Stimulated activated memory B cell treated with anti-CD40 and anti-IgM and Interleukin-4, amounts not matched to agents 10 μg/mL and 1 μg/mL and 100 μg/mL, for 72 hours (primary cell): Measurements from ENCODE around the gene BST1.

ENCODE experiments used
- ATAC-seq: fragments of 150-1000 bp; cut with Tn5 transposase; 2 replicates; pipeline ENCODE4 v1.10.0; 2021
- H3K27ac Mint-ChIP-seq: one replicate; pipeline ENCODE4 v1.8.0; 2022; ENCODE audit warnings: mild to moderate bottlenecking, mixed read lengths
- H3K27me3 Mint-ChIP-seq: one replicate; pipeline ENCODE4 v1.8.0; 2022; ENCODE audit warnings: mixed read lengths
- H3K36me3 Mint-ChIP-seq: one replicate; pipeline ENCODE4 v1.8.0; 2022; ENCODE audit warnings: mixed read lengths
- H3K4me1 Mint-ChIP-seq: one replicate; pipeline ENCODE4 v1.8.0; 2022; ENCODE audit warnings: mixed read lengths
- H3K4me3 Mint-ChIP-seq: one replicate; pipeline ENCODE4 v1.8.0; 2022; ENCODE audit warnings: mild to moderate bottlenecking, moderate library complexity, mixed read lengths
- H3K9me3 Mint-ChIP-seq: one replicate; pipeline ENCODE4 v1.8.0; 2022; ENCODE audit warnings: mixed read lengths

BST1 gene, protein sequence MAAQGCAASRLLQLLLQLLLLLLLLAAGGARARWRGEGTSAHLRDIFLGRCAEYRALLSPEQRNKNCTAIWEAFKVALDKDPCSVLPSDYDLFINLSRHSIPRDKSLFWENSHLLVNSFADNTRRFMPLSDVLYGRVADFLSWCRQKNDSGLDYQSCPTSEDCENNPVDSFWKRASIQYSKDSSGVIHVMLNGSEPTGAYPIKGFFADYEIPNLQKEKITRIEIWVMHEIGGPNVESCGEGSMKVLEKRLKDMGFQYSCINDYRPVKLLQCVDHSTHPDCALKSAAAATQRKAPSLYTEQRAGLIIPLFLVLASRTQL

DNA sequence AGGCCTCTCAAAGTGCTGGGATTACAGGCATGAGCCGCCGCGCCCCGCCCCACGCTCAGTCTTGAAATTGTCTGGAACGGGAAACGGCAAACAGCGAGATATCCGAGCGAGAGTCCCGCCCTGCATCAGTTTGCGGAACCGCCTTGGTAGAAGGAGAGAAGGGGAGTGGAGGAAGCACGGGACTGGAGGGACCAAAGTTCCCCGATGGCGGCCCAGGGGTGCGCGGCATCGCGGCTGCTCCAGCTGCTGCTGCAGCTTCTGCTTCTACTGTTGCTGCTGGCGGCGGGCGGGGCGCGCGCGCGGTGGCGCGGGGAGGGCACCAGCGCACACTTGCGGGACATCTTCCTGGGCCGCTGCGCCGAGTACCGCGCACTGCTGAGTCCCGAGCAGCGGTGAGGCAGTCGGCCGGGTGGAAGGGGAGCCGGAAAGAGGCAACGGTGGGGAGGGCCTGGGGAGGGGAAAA lies at the start of gene BST1:
BST1 (plus strand) TSS at position 125 of the 463 bp plus-strand sequence; CDS start at position 205, 80 bp downstream.
- H3K27me3 Mint-ChIP-seq: peaks cover 46% of the 10 kb centered on the region
- peak within 1 kb of the TSS; percentile 75 for H3K4me3 Mint-ChIP-seq
- H3K36me3 Mint-ChIP-seq: no peaks in the 10 kb centered on the region
- H3K27ac Mint-ChIP-seq: no peak within 1 kb of the TSS
- H3K4me1 Mint-ChIP-seq: no peaks in the 10 kb centered on the region
- ATAC-seq: peak; percentile 82
- H3K9me3 Mint-ChIP-seq: no peaks in the 10 kb centered on the region

DNA sequence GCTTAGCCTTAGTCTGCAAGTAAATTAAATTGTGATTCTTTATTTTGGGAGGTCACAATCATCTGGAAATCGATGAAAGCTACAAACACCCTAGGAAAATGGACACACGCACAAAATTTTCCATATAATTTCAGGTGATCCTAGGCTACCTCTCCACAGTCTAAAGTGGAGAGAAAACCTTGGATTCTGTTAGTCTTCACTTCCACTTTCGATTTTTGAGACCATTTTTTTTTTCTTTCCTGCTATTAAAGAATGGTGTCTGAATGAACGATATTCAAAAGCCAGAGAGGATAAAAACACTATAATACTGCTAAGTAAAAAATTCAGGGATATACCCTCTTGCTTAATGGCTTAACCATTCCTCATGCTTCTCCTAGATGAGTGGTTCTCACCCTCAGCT lies 49.4 kb upstream of the BST1 start:
- no peaks in the 10 kb centered on the region for H3K36me3 Mint-ChIP-seq
- peak overlapping the region; percentile 99 for H3K4me3 Mint-ChIP-seq
- H3K27ac Mint-ChIP-seq: no peak overlapping the region
- no peak for ATAC-seq
- peaks cover 57% of the 10 kb centered on the region for H3K4me1 Mint-ChIP-seq
- no peaks in the 10 kb centered on the region for H3K27me3 Mint-ChIP-seq
- no peaks in the 10 kb centered on the region for H3K9me3 Mint-ChIP-seq

DNA sequence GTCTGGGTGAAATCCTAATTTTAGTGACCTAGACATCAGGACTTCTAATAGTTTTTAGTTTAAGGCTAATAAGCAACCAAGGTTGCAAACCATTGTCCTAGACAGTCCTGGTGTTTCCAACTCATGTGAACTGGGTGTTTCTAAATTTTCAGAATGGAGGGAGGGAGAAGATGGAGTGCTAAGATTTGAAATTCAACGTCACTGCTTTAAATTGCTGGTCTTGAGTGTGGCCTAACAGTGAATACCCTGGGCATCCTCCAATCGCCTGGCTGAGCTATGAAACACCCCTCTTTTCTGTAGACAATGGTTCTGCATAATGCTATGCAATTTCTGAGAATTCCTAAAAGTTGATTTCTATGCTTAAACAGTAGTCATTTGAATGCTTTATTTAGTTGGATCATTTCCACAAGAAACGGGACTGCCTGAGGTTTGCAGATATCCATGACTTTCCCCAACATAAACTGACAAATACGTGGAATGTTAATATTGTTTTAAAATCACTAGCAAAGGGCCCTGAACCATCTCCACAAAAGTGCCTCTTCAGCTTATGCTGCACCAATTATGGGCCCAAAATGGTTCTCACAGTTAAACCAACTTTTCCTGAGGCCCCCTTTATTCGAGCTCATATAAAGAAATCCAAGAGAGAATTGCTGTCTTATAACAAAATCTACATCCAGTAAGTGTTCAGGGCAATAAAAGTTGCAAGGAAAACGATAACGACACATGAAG lies 48.8 kb upstream of the BST1 start:
- Mint-ChIP-seq H3K4me3 (peak overlapping the region; percentile 99), H3K36me3 (no peaks in the 10 kb centered on the region), H3K27ac (peak overlapping the region; percentile 98), H3K4me1 (peaks cover 53% of the 10 kb centered on the region), H3K27me3 (no peaks in the 10 kb centered on the region), H3K9me3 (no peaks in the 10 kb centered on the region)
- ATAC-seq: no peak

DNA sequence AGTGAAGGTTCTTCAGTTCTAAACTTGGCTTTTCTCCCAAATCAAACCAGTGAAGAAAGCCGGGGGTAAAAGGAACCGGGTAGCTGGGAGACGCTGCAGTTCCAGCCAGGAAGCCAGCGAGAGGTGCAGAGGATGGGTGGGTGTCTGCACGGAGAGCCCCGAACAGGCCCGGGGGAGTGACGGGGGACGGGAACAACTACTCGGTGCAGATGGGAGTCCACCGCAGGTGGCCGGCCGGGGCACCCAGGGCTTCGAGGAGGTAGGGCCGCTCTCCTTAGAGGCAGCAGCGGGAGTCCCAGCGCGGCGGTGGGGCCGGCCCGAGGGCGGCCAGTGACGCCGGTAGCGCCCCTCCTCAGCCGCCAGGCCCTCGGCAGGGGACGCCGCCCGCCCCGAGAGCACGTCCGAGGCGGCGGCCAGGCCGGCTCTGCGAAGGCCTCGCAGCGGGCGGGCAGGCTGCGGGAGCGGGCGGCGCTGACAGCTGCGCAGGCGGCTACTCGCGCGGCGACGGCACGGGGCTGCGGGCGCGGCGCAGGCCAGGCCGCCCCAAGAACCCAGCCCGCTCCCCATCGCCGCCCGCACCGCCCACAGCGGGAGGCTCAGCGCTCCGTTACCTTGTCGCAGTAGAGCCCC lies 48.2 kb upstream of the BST1 start:
- Mint-ChIP-seq H3K4me1 (peaks cover 51% of the 10 kb centered on the region), H3K4me3 (peak overlapping the region; percentile 99), H3K27ac (peak overlapping the region; percentile 98), H3K36me3 (no peaks in the 10 kb centered on the region), H3K9me3 (no peaks in the 10 kb centered on the region), H3K27me3 (no peaks in the 10 kb centered on the region)
- ATAC-seq: peak; percentile 81

DNA sequence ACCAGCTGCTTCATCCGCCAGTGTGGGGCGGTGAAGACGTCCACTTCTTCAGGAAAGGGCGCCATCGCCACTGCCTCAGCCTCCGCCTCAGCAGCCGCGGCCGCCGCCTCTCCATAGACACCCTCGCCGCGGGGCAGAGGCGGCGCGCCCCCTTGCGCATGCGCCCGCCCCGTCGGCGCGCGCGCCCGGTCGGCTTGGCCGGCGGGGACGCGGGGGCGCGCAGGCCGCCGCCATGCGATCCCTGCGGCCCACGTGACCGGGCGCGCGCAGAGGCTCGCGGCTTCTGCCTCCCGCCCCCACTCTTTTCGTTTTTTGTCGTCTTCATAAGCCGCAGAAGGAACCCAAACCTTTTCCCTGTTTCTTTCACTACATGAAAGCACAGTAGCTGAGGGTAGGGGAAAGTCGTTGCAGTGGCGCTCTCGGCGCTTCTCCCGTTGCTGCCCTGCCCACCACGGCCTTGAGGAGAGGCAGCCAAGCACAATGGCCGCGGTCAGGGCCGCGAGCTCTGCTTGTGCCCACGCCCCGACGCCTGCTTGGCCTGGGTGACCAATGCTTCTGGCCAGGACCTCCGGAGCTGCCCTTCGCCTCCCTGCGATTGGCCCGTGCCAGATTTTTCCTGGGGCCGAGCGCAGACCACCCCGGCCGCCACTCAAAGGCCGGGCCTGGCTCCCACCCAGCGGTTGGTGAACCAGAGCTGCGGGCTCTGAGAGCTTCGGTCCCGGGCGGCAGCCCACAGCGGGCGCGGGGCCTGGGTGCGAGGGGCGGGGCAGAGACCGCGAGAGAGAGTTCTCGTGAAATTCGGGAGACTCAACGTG lies 47.4 kb upstream of the BST1 start, which contains the start of gene FBXL5:
FBXL5 (minus strand) TSS at position 135 of the 815 bp plus-strand sequence; CDS start at position 65, 70 bp downstream.
- ATAC-seq: peak; percentile 91

DNA sequence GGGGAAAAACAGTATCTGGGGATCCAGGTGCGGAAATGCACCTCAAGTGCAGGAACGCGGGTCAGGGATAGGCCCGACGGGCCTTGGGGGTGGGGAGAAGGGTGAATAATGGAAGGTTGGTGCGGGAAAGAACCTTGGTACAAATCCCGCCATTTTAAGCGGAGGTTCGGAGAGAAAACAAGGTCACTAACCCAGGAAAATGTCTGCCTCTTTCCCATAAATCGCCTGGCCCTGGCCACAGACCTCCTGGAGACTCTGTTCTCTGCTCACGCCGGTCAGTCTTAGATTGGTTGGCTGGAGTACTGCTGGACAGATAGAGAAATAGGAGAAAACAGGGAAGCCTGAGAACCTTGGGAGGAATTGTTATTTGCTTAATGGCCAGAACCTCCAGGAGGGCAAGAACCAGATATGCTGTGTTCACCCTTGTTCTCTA lies 46.8 kb upstream of the BST1 start:
- Mint-ChIP-seq H3K36me3 (no peaks in the 10 kb centered on the region), H3K9me3 (no peaks in the 10 kb centered on the region), H3K27ac (peak overlapping the region; percentile 98), H3K4me1 (peaks cover 37% of the 10 kb centered on the region), H3K4me3 (peak overlapping the region; percentile 97), H3K27me3 (no peaks in the 10 kb centered on the region)
- no peak for ATAC-seq

More for the DNA sequence above, 47.4 kb upstream of the BST1 start, which contains the start of gene FBXL5:
- peak within 1 kb of the TSS; percentile 98 for H3K27ac Mint-ChIP-seq
- peak within 1 kb of the TSS; percentile 99 for H3K4me3 Mint-ChIP-seq
- peaks cover 43% of the 10 kb centered on the region for H3K4me1 Mint-ChIP-seq
- no peaks in the 10 kb centered on the region for H3K27me3 Mint-ChIP-seq
- H3K9me3 Mint-ChIP-seq: no peaks in the 10 kb centered on the region
- no peaks in the 10 kb centered on the region for H3K36me3 Mint-ChIP-seq

DNA sequence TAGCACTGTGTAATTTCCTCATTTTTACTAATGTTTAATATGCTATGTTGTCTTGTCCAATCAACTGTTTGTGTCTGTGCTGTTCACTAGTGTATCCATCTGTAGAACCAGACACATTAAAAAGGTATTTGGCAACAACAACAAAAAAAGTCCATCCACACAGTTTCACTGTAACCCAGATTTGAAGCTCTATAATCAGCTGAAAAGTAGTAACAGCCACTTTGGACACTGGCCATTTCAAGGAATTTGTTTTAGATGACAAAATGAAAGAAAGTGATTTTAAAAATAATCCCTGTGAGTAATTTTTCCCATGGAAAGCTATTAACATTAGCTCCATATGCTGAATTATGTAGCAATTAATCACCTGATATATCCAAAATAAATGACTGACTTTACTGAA lies 45.5 kb upstream of the BST1 start:
- Mint-ChIP-seq H3K4me3 (no peak overlapping the region), H3K36me3 (no peaks in the 10 kb centered on the region), H3K4me1 (peaks cover 26% of the 10 kb centered on the region), H3K27ac (no peak overlapping the region), H3K27me3 (no peaks in the 10 kb centered on the region), H3K9me3 (no peaks in the 10 kb centered on the region)
- ATAC-seq: no peak

DNA sequence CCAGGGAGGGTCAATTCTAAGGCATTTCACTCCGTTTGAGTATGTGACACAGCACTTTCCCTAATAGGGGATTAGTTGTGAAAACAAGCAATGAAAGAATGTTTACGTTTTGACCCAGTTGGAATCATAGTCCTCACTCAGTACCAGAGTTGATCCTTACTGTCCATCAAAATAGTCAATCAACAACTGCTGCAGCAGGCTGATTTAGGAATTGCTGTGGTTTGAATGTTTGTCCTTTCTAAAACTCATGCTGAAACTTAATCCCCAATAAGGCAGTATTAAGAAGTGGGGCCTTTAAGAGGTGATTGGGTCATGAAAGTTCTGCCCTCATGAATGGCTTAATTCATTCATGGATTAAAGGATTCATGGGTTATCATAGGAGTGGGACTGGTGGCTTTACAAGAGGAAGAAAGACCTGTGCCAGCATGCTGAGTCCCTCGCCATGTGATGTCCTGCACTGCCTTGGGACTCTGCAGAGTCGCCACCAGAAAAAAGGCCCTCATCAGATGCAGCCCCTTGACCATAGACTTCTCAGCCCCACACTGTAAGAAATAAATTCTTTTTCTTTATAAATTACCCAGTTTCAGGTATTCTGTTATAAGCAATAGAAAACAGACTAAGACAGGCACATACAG lies 44.6 kb upstream of the BST1 start:
- no peak for ATAC-seq
- Mint-ChIP-seq H3K9me3 (no peaks in the 10 kb centered on the region), H3K27me3 (no peaks in the 10 kb centered on the region), H3K4me1 (peaks cover 22% of the 10 kb centered on the region), H3K4me3 (no peak overlapping the region), H3K27ac (no peak overlapping the region), H3K36me3 (no peaks in the 10 kb centered on the region)

DNA sequence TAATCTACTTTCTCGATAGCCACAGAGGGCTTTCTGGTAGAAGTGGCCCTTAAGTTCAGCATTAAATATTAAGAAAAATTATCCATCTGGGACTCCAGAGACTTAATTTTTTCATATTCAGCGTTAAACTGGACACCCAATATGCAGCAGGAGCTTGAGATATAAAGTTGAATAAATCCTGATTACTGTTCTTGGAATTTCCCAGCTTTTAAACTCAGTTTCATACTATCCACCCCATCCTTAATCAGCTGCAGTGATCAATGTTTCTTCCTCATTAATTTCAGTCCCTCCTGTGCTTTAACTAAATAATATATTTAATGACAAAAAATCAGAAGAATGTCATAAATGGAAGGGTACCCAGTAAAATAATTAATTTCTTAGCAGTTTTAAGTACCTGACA lies 44.1 kb upstream of the BST1 start:
- ATAC-seq: no peak
- Mint-ChIP-seq H3K36me3 (no peaks in the 10 kb centered on the region), H3K27ac (no peak overlapping the region), H3K4me3 (no peak overlapping the region), H3K4me1 (peaks cover 17% of the 10 kb centered on the region), H3K27me3 (no peaks in the 10 kb centered on the region), H3K9me3 (no peaks in the 10 kb centered on the region)

DNA sequence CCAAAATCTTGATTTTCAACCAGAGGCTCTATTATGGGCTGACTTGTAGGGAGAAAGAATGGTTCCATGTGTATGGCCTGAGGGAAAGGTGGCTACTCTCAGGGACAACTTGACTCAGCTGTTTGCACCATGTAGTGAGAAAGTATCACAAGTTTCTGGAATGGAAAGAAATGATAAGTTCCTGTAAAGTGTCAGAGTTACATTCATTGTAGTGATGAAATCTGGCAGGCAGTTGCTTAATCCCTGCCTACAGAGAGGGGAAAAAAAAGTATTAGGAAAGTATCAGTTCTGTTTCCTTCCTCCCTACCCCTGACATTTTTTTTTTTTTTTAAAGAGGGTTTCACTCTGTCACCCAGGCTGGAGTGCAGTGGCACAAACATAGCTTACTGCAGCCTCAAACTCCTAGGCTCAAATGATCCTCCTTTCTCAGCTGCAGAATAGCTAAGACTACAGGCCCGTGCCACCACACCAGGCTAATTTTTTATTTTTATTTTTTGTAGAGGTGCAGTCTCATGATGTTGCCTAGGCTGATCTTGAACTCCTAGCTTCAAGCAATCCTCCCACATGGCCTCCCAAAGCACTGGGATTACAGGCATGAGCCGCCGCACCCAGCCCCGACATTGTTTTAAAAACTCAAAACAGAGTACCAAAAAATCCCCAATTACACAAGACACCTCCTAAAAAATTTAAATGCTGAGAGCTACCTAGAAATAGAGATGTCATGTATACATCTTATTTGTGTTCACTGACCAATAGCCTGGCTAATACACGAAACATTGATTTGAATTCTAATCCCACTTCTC lies 42.9 kb upstream of the BST1 start:
- peaks cover 8% of the 10 kb centered on the region for H3K4me1 Mint-ChIP-seq
- no peaks in the 10 kb centered on the region for H3K9me3 Mint-ChIP-seq
- H3K4me3 Mint-ChIP-seq: no peak overlapping the region
- ATAC-seq: no peak
- no peaks in the 10 kb centered on the region for H3K36me3 Mint-ChIP-seq
- no peak overlapping the region for H3K27ac Mint-ChIP-seq
- H3K27me3 Mint-ChIP-seq: no peaks in the 10 kb centered on the region

DNA sequence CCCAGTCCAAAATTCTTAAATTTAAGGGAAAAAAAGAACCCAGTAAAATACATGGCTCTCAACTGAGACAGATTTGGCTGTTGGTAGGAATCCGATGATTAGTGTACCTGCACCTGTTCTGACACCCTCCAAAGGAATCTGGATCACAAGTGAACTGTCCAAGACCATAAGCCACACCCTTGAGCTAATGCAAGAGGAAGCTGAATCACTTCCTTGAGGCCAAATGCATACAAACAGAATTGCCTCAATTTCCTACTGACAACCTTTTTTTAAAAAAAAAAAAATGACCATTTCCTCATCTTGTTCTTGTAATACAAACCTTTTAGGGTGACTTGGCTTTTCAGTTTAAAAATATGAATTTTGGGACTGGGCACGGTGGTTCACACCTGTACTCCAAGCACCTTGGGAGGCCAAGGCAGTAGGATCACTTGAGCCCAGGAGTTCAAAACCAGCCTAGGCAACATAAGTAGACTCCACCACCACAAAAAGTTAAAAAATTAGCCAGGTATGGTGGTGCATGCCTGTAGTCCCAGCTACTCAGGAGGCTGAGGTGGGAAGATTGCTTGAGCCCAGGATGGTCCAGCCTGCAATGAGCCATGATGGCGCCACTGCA lies 37.0 kb upstream of the BST1 start:
- H3K27ac Mint-ChIP-seq: no peak overlapping the region
- no peak for ATAC-seq
- no peaks in the 10 kb centered on the region for H3K9me3 Mint-ChIP-seq
- H3K4me3 Mint-ChIP-seq: no peak overlapping the region
- H3K36me3 Mint-ChIP-seq: no peaks in the 10 kb centered on the region
- no peaks in the 10 kb centered on the region for H3K27me3 Mint-ChIP-seq
- no peaks in the 10 kb centered on the region for H3K4me1 Mint-ChIP-seq

DNA sequence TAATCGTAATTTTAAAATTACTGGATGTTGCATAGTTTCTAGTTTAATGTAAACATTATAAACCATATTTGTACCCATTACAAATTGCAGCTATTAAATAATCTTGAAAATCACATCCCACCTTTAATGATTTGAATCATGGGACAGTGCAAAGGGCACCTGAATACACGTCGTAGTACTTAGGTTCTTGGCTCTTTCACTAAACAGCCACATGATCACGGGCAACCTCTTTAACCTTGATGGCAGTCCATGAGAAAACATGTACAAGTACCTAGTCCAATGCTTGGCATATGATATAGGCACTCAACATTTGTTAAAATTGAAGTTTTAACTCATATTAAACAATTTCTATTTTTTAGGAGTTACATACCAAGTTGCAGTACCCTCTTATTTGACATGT lies 35.9 kb upstream of the BST1 start:
- Mint-ChIP-seq H3K9me3 (no peaks in the 10 kb centered on the region), H3K4me1 (no peaks in the 10 kb centered on the region), H3K27ac (no peak overlapping the region), H3K27me3 (no peaks in the 10 kb centered on the region), H3K4me3 (no peak overlapping the region), H3K36me3 (no peaks in the 10 kb centered on the region)
- no peak for ATAC-seq

DNA sequence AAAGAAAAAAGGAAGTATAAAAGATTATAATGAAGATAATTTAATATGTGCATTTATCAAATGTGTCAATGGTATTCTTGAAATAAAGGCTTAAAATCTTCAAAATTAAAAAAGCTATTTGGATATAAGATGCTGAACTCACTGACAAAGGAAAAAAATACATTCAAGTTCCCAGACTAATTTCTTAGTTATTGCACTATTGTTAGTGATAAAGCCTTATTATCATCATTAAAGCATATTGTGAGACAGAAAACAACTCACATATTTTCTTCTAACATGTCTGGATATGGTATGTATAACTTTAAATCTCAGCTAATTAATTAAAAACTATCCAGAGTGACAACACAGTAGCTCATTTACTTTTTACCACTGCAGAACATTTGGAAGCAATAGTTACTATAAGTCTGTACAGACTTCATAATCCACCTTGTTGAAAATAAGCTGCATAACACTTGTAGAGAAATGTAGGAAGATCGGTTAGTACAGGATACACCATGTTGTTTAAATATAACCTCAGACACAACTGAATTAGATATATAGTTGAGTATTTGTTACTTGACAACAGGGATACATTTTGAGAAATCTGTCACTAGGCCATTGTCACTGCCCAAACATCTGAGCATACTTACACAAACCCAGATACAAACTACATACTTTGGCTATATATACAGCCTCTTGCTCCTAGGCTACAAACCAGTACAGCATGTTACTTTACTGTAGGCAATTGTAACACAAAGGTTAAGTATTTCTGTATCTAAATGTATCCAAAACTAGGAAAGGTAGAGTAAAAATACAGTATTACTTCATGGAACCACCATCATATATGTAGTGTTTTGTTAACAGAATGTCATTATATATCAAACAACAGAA lies 34.1 kb upstream of the BST1 start:
- H3K36me3 Mint-ChIP-seq: no peaks in the 10 kb centered on the region
- no peak for ATAC-seq
- H3K4me1 Mint-ChIP-seq: no peaks in the 10 kb centered on the region
- H3K9me3 Mint-ChIP-seq: no peaks in the 10 kb centered on the region
- H3K27me3 Mint-ChIP-seq: no peaks in the 10 kb centered on the region
- no peak overlapping the region for H3K27ac Mint-ChIP-seq
- H3K4me3 Mint-ChIP-seq: no peak overlapping the region
